HFFc6 (cell line): Measurements from ENCODE around the gene HPCA. TPM values are rescaled to one million over a fixed set of nuclear protein-coding genes. Genes with fewer than 3 reads are reported as not detected.
A peak's percentile ranks its signal among the peaks of the same experiment; 100 is the strongest.
"Not testable (repeated sequence)": the region's sequence is repeated elsewhere in the genome, so short reads cannot be mapped to it uniquely, and the experiment has no call there.

Experiments used
- DNase-seq: peaks from one replicate; pipeline ENCODE4 v3.0.0-alpha.2; 2018
- H3K27ac Mint-ChIP-seq: 2 replicates; pipeline ENCODE4 v1.8.0; 2020; ENCODE audit warnings: mild to moderate bottlenecking, mixed read lengths
- H3K27me3 Mint-ChIP-seq: 2 replicates; pipeline ENCODE4 v1.8.0; 2021; ENCODE audit warnings: mild to moderate bottlenecking, moderate library complexity, mixed read lengths; ENCODE audit not compliant: insufficient read depth
- H3K36me3 Mint-ChIP-seq: 2 replicates; pipeline ENCODE4 v1.8.0; 2021; ENCODE audit warnings: low read depth, mixed read lengths
- H3K4me1 Mint-ChIP-seq: 2 replicates; pipeline ENCODE4 v1.8.0; 2020; ENCODE audit warnings: low read depth, mixed read lengths
- H3K4me3 Mint-ChIP-seq: 2 replicates; pipeline ENCODE4 v1.8.0; 2020; ENCODE audit warnings: mild to moderate bottlenecking, moderate library complexity, mixed read lengths
- H3K9me3 Mint-ChIP-seq: 2 replicates; pipeline ENCODE4 v1.8.0; 2020; ENCODE audit warnings: mild to moderate bottlenecking, mixed read lengths
- CTCF ChIP-seq: fragments of 200-600 bp; sonication (generic); IDR thresholded peaks from 2 replicates; pipeline ENCODE4 v1.5.0; 2021; ENCODE audit warnings: antibody characterized with exemption, mild to moderate bottlenecking
- total RNA-seq, 6 experiments: library from RNA; stranded (reverse); fragmentation: NEBNext Ultra II Directional; extraction: Animal tissue kit (Norgen Biotek cat#: 25700); gene quantifications; 2 replicates in 1 of 6; 3 replicates in 5 of 6; pipeline ENCODE4 v1.2.3, GENCODE V29; 2021

HPCA gene
- total RNA-seq, 6 experiments from 2014 or later = 0.23 TPM; not detected in 5

- no peak overlapping the region for H3K27ac Mint-ChIP-seq
- H3K4me3 Mint-ChIP-seq = no peak overlapping the region
- DNase-seq = no peak
- H3K36me3 Mint-ChIP-seq = no peaks in the 10 kb centered on the region
- H3K27me3 Mint-ChIP-seq = peaks cover 6% of the 10 kb centered on the region
- TF ChIP-seq CTCF = no peak
- no peaks in the 10 kb centered on the region for H3K4me1 Mint-ChIP-seq
- H3K9me3 Mint-ChIP-seq = no peaks in the 10 kb centered on the region
These were observed 17.9 kb downstream of the HPCA start for GRCh38 chr1:32903991-32904785.

- Mint-ChIP-seq H3K27ac (no peak overlapping the region), H3K9me3 (no peaks in the 10 kb centered on the region), H3K27me3 (peaks cover 6% of the 10 kb centered on the region), H3K36me3 (no peaks in the 10 kb centered on the region), H3K4me3 (no peak overlapping the region), H3K4me1 (no peaks in the 10 kb centered on the region)
- DNase-seq = no peak
- no peak for TF ChIP-seq CTCF
These were observed 18.5 kb downstream of the HPCA start for GRCh38 chr1:32904797-32905196.

GRCh38 chr1:32905588-32905987, 19.3 kb downstream of the HPCA start:
- H3K36me3 Mint-ChIP-seq, H3K27ac Mint-ChIP-seq, H3K27me3 Mint-ChIP-seq, H3K4me3 Mint-ChIP-seq, DNase-seq, H3K9me3 Mint-ChIP-seq, H3K4me1 Mint-ChIP-seq: not testable (repeated sequence)

GRCh38 chr1:32906654-32907053, 20.4 kb downstream of the HPCA start:
- no peak for DNase-seq
- no peaks in the 10 kb centered on the region for H3K9me3 Mint-ChIP-seq
- H3K27ac Mint-ChIP-seq = no peak overlapping the region
- no peaks in the 10 kb centered on the region for H3K36me3 Mint-ChIP-seq
- H3K27me3 Mint-ChIP-seq = peaks cover 6% of the 10 kb centered on the region
- no peak overlapping the region for H3K4me3 Mint-ChIP-seq
- no peak for TF ChIP-seq CTCF
- H3K4me1 Mint-ChIP-seq = no peaks in the 10 kb centered on the region

- DNase-seq = peak; percentile 20
- H3K27me3 Mint-ChIP-seq = peaks cover 5% of the 10 kb centered on the region; the same call in 1 of the 2 replicates
- H3K9me3 Mint-ChIP-seq = no peaks in the 10 kb centered on the region
- no peak overlapping the region for H3K27ac Mint-ChIP-seq
- no peak for TF ChIP-seq CTCF
- H3K4me3 Mint-ChIP-seq = no peak overlapping the region
- H3K4me1 Mint-ChIP-seq = no peaks in the 10 kb centered on the region
- H3K36me3 Mint-ChIP-seq = no peaks in the 10 kb centered on the region
These were observed 21.1 kb downstream of the HPCA start for GRCh38 chr1:32907435-32907834.

GRCh38 chr1:32910319-32910718, 24.0 kb downstream of the HPCA start:
- H3K27me3 Mint-ChIP-seq = peaks cover 3% of the 10 kb centered on the region; the same call in 1 of the 2 replicates
- no peak overlapping the region for H3K4me3 Mint-ChIP-seq
- H3K36me3 Mint-ChIP-seq = no peaks in the 10 kb centered on the region
- DNase-seq = no peak
- no peak overlapping the region for H3K27ac Mint-ChIP-seq
- no peak for TF ChIP-seq CTCF
- no peaks in the 10 kb centered on the region for H3K4me1 Mint-ChIP-seq
- H3K9me3 Mint-ChIP-seq = no peaks in the 10 kb centered on the region
